ENCODE measurements around the gene SPAG16.

Gene SPAG16

DNA sequence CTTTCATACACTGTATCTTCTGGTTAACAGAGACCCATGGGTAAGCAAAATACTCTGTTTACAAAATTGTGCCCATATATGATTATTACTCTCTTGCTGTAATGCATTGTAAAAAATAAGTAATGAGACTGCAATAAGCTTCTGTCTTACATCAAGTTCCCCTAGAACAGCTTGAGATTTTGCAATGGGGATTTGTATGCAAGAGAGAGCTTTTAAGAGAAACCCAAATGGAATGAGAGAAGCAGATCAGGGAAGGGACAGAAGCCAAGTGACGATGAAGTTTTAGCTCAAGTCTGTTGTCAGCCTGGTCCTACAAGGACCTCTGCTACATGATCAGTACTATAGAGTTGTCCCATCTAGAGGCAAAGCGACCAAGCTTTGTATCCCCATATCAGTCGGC is 908.4 kb downstream of the SPAG16 start:
- TF ChIP-seq POLR2AphosphoS5 (IDR thresholded peaks at IDR 0.05; ENCODE audit: low read depth, low read length) (no peak), TAF1 (IDR thresholded peaks at IDR 0.05; ENCODE audit: borderline replicate concordance, insufficient read depth, low read length) (no peak)

DNA sequence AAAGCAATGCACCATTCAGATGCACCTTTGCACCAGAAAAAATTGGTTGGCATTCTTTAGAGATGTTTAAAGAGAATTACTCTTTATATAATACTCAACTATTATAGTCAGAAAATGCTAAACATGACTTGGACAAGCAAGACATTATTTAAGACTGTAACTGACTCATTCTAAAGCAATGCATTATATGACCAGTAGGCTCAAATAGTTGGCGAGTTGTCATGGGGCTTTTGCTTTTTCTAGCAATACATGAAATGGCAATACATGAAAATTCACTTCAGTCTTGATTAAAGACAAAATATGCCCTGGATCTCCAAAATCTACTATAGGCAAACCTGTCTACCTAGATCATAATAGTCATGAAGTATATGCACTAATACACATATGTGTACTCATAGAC is 909.7 kb downstream of the SPAG16 start:
- TF ChIP-seq POLR2AphosphoS5 (IDR thresholded peaks at IDR 0.05; ENCODE audit: low read depth, low read length) (no peak), REST (IDR thresholded peaks at IDR 0.05; ENCODE audit: insufficient read depth in 1 of 2, low read depth in 2 of 2, low read length in 2 of 2) (no peak), SIN3A (IDR thresholded peaks at IDR 0.05; ENCODE audit: borderline replicate concordance, insufficient read depth, low read length) (no peak), FOXP2 (optimal IDR thresholded peaks at IDR 0.05; ENCODE audit: borderline replicate concordance, extremely low read depth, extremely low read length, insufficient read depth) (no peak), TAF1 (IDR thresholded peaks at IDR 0.05; ENCODE audit: borderline replicate concordance, insufficient read depth, low read length) (no peak)

GRCh38 chr2:214196260-214196659 is 912.0 kb downstream of the SPAG16 start:
- no peak for TF ChIP-seq POLR2AphosphoS5 (IDR thresholded peaks at IDR 0.05; ENCODE audit: low read depth, low read length)
- TF ChIP-seq FOXP2 (optimal IDR thresholded peaks at IDR 0.05; ENCODE audit: borderline replicate concordance, extremely low read depth, extremely low read length, insufficient read depth) = no peak
- no peak for TF ChIP-seq TAF1 (IDR thresholded peaks at IDR 0.05; ENCODE audit: borderline replicate concordance, insufficient read depth, low read length)
- no peak for TF ChIP-seq REST (IDR thresholded peaks at IDR 0.05; ENCODE audit: insufficient read depth in 1 of 2, low read depth in 2 of 2, low read length in 2 of 2)
- no peak for TF ChIP-seq SIN3A (IDR thresholded peaks at IDR 0.05; ENCODE audit: borderline replicate concordance, insufficient read depth, low read length)

DNA sequence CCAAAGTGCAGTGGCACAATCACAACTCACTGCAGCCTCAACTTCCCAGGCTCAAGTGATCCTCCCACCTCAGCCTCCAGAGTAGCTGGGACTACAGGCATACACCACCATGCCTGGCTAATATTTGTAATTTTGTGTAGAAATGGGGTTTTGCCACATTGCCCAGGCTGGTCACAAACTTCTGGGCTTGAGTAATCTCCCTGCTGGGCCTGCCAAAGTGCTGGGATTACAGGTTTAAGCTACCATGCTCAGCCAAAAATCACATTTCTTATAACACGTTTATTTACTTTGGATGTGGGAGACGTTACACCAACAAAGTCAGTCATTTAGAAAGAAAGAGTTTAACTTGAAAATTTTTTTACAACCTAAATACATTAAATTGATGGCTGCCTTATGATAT is 917.6 kb downstream of the SPAG16 start:
- TF ChIP-seq SIN3A (IDR thresholded peaks at IDR 0.05; ENCODE audit: borderline replicate concordance, insufficient read depth, low read length) (no peak), REST (IDR thresholded peaks at IDR 0.05; ENCODE audit: insufficient read depth in 1 of 2, low read depth in 2 of 2, low read length in 2 of 2) (no peak), FOXP2 (optimal IDR thresholded peaks at IDR 0.05; ENCODE audit: borderline replicate concordance, extremely low read depth, extremely low read length, insufficient read depth) (no peak), TAF1 (IDR thresholded peaks at IDR 0.05; ENCODE audit: borderline replicate concordance, insufficient read depth, low read length) (no peak), POLR2AphosphoS5 (IDR thresholded peaks at IDR 0.05; ENCODE audit: low read depth, low read length) (no peak)

- no peak for TF ChIP-seq SIN3A (IDR thresholded peaks at IDR 0.05; ENCODE audit: borderline replicate concordance, insufficient read depth, low read length)
- no peak for TF ChIP-seq FOXP2 (optimal IDR thresholded peaks at IDR 0.05; ENCODE audit: borderline replicate concordance, extremely low read depth, extremely low read length, insufficient read depth)
- no peak for TF ChIP-seq TAF1 (IDR thresholded peaks at IDR 0.05; ENCODE audit: borderline replicate concordance, insufficient read depth, low read length)
- no peak for TF ChIP-seq REST (IDR thresholded peaks at IDR 0.05; ENCODE audit: insufficient read depth in 1 of 2, low read depth in 2 of 2, low read length in 2 of 2)
- TF ChIP-seq POLR2AphosphoS5 (IDR thresholded peaks at IDR 0.05; ENCODE audit: low read depth, low read length) = no peak
Measured at GRCh38 chr2:214203214-214203613, 919.0 kb downstream of the SPAG16 start.
